NCI-H2081 treated with DMSO at 0.1 percent for 48 hours (cell line): ENCODE results near the gene ZNF605.
"Not testable (repeated sequence)": the region's sequence is repeated elsewhere in the genome, so short reads cannot be mapped to it uniquely, and the experiment has no call there.

ENCODE experiments used
- DNase-seq: peaks from one replicate; lab custom pipeline; 2025; lab: John Stamatoyannopoulos, UW

ZNF605 gene

DNA sequence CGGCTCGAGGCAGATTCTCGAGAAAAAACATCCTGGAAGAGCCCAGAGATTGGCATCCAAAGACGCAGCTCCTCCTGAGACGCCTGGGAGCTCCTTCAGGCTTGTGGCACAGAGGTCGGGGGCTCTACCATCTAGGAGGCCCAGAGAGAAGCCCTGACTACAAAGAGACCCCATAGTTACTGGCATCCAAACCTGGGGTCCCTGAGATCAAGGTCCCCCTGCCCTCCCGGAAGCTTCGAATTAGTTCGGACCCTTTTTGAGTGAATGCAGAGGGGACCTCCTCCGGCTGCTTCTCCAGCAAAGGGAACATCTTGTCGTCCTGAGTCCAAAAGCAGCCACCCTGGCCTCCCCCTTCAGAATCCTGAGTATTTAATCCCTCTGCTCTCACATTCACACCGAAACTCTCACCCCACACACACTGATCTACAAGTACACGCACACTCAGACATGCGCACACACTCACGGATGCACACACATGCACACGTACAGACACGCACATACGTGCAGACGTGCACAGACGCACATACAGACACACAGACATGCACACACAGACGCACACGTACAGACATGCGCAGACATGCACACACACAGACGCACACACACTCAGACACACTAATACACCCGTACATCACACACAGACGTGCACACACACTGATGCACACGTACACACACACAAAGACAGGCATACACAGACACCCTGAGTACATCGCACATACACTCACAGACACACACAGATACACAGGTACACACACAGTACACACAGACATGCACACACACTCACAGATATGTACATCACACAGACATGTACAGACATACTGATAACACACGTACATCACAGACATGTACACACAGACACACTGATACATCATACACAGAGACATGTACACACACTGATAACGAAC is 5.9 kb downstream of the ZNF605 start:
- DNase-seq, result no peak

DNA sequence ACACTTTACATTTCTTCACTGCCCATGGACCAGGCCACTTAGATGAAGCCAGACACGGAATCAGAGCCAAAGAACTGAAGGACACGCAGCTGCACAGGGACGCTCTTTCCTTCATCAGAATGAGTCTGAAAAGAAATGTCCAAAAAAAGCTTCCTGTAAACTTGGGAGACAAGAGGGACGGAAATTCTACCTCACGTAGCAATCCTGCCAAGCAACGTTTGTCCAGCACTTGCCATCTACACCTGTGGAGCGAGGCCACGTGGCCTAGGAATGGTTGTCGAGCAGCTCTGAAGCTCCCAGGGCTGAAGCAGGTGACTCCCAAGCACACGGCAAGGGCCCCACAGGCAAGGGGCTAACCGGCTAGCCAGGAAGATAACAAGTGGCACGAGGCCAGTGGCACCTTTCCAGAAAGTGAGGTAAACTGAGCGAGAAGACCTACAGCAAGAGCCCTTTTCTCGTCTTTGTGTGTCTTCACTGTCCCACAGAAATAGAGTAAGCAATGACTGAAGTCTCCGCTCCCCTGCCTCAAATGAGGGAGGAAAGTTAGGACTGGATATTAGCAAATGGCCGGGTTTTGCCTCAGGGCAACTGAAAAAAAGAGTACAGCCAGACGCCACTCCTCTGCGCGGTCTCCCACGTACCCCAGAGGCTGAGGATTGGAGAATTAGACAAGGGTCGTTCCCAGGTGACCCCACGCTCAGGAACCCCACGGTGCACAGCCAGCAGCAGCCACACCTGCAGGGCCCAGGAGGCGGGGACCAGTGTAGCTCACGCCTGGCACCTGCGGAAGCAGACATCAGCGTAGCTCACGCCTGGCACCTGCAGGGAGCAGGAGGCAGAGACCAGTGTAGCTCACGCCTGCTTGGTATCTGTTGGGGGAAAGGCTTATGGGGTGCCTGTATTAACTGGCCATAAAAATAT is 7.7 kb downstream of the ZNF605 start:
- DNase-seq, result no peak

GRCh38 chr12:132946246-132946820 is 9.8 kb downstream of the ZNF605 start:
- no peak for DNase-seq

GRCh38 chr12:132945806-132946205 is 10.3 kb downstream of the ZNF605 start:
- DNase-seq, result no peak

- DNase-seq, result no peak
Observed at GRCh38 chr12:132942611-132943010, 13.5 kb downstream of the ZNF605 start.

- DNase-seq, result no peak
Observed at GRCh38 chr12:132941336-132941954, 14.7 kb downstream of the ZNF605 start.

- DNase-seq, result no peak
Observed at GRCh38 chr12:132940071-132940719, 15.9 kb downstream of the ZNF605 start.

GRCh38 chr12:132938807-132939206 is 17.3 kb downstream of the ZNF605 start:
- not testable (repeated sequence) for DNase-seq

GRCh38 chr12:132937476-132937875 is 18.6 kb downstream of the ZNF605 start:
- no peak for DNase-seq

DNA sequence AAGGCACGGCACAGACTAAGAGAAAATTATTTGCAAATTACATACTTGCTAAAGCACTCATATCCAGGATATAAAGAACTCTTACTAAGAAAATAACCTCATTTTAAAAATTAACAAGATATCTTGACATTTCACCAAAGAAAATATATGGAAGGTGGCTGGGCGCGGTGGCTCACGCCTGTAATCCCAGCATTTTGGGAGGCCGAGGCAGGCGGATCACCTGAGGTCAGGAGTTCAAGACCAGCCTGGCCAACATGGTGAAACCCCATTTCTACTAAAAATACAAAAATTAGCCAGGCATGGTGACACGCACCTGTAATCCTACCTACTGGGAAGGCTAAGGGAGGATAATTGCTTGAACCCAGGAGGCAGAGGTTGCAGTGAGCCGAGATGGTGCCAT is 19.2 kb downstream of the ZNF605 start:
- DNase-seq, result not testable (repeated sequence)

- DNase-seq, result no peak
Observed at GRCh38 chr12:132936163-132936562, 19.9 kb downstream of the ZNF605 start.

- no peak for DNase-seq
Observed at GRCh38 chr12:132926415-132926833, 29.7 kb downstream of the ZNF605 start.

DNA sequence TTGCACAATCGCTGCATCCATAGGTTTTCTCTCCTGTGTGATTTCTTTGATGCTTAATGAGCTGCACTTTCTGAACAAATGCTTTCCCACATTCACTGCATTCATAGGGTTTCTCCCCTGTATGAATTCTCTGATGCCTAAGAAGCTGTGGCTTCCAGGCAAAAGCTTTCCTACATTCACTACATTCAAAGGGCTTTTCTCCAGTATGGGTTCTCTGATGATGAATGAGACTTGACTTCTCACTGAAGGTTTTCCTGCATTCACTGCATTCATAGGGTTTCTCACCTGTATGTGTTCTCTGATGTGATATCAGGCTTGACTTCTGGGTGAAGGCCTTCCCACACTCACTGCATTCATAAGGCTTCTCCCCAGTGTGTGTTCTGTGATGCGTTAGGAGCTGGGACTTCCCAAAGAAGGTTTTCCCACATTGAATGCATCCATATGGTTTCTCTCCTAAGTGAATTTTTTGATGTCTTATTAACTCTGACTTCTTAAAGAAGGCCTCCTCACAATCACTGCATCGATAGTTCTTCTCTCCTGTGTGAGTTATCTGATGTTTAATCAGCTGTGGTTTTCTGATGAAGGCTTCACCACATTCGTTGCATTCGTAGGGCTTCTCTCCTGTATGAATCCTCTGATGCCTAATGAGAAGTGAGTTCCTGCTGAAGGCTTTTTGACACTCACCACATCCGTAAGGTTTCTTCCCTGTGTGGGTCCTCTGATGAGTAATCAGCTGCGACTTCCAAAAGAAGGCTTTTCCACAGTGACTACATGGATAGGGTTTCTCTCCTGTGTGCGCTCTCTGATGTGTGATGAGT is 30.3 kb downstream of the ZNF605 start:
- no peak for DNase-seq

GRCh38 chr12:132924356-132924755 is 31.8 kb downstream of the ZNF605 start:
- DNase-seq, result no peak

- DNase-seq, result no peak
Observed at GRCh38 chr12:132923356-132923909, 32.7 kb downstream of the ZNF605 start.

- DNase-seq, result no peak
Observed at GRCh38 chr12:132922676-132923075, 33.4 kb downstream of the ZNF605 start.

DNA sequence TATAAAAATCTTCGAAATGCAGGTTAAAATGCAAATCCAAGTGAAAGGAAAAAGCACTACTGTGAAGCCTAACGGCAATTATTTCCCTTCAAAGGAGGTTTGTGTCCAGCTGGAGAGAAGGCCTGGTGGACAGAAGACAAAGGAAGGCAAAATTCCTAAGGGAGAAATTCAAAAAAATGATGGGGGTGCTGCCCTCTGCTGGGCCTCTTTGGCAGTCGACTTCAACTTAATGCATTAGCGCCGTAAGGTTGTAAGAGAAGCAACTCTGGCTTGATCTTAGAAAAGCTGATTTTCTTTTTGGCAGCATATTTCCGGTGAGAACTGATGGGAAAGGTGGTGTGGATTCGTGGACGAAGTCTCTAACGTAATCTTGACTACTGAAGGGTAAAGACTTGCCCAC is 34.4 kb downstream of the ZNF605 start:
- no peak for DNase-seq

DNA sequence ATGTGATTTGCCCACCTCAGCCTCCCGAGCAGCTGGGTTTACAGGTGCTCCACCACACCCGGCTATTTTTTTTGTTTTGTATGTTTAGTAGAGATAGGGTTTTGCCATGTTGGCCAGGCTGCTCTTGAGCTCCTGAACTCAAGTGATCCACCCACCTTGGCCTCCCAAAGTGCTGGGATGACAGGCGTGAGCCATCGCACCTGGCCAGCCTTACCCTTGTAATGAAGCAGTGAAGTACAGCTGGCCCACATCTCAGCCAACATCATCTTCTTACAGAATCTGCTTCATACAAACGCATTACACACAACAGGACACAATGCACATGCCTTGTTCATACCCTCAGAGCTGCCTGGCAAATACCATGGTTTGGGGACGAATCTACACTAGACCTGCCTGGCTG is 37.4 kb downstream of the ZNF605 start:
- no peak for DNase-seq

DNA sequence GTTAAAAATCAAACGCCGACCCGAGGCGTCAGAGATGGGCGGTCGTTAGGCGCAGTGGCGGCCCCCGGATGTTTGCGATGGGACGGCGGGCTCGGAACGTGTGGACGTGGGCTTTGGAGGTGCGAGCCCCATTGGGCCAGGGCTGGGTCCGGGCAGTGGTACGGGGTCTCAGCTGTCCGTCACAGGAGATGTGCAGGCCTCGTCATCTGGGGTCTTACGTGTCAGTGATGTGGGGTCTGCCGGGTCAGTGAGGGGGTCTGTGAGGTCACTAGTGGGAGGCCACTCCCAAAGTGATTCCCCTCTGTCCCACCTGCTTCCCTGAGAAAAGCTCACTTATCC is 47.1 kb downstream of the ZNF605 start:
- no peak for DNase-seq
